NCI-H2029 treated with DMSO at 0.1 percent for 48 hours (cell line): ENCODE results near the gene OASL.
"Not testable (repeated sequence)": the region's sequence is repeated elsewhere in the genome, so short reads cannot be mapped to it uniquely, and the experiment has no call there.

ENCODE experiments used
- DNase-seq: peaks from one replicate; lab custom pipeline; 2025; lab: John Stamatoyannopoulos, UW

Gene OASL

GRCh38 chr12:121059031-121059898 is 20.2 kb upstream of the OASL start:
- DNase-seq, result no peak

GRCh38 chr12:121057794-121058193 is 18.7 kb upstream of the OASL start:
- no peak for DNase-seq

GRCh38 chr12:121053706-121054105 is 14.7 kb upstream of the OASL start:
- DNase-seq, result no peak

GRCh38 chr12:121050725-121051124 is 11.7 kb upstream of the OASL start:
- DNase-seq, result no peak

- DNase-seq, result no peak
Observed at GRCh38 chr12:121048442-121048841, 9.4 kb upstream of the OASL start.

- not testable (repeated sequence) for DNase-seq
Observed at GRCh38 chr12:121047400-121047799, 8.4 kb upstream of the OASL start.

- no peak for DNase-seq
Observed at GRCh38 chr12:121043067-121043466, 4.0 kb upstream of the OASL start.

GRCh38 chr12:121036810-121037326 is 2.2 kb downstream of the OASL start:
- no peak for DNase-seq

GRCh38 chr12:121034616-121035305 is 4.3 kb downstream of the OASL start:
- DNase-seq, result no peak

- DNase-seq, result no peak
Observed at GRCh38 chr12:121033625-121034349, 5.3 kb downstream of the OASL start.

GRCh38 chr12:121030576-121031212 is 8.4 kb downstream of the OASL start:
- DNase-seq, result no peak

GRCh38 chr12:121026274-121027045 is 12.6 kb downstream of the OASL start:
- DNase-seq, result no peak

- no peak for DNase-seq
Observed at GRCh38 chr12:121025442-121026226, 13.4 kb downstream of the OASL start.

- DNase-seq, result no peak
Observed at GRCh38 chr12:121023799-121024198, 15.2 kb downstream of the OASL start.

- no peak for DNase-seq
Observed at GRCh38 chr12:121022713-121023112, 16.3 kb downstream of the OASL start.

- DNase-seq, result no peak
Observed at GRCh38 chr12:121021754-121022153, 17.3 kb downstream of the OASL start.

- DNase-seq, result no peak
Observed at GRCh38 chr12:121018860-121019617, 20.0 kb downstream of the OASL start.

GRCh38 chr12:121017966-121018491 is 21.0 kb downstream of the OASL start:
- DNase-seq, result no peak
